ENCODE measurements around the gene BCAR1.

BCAR1 gene

DNA sequence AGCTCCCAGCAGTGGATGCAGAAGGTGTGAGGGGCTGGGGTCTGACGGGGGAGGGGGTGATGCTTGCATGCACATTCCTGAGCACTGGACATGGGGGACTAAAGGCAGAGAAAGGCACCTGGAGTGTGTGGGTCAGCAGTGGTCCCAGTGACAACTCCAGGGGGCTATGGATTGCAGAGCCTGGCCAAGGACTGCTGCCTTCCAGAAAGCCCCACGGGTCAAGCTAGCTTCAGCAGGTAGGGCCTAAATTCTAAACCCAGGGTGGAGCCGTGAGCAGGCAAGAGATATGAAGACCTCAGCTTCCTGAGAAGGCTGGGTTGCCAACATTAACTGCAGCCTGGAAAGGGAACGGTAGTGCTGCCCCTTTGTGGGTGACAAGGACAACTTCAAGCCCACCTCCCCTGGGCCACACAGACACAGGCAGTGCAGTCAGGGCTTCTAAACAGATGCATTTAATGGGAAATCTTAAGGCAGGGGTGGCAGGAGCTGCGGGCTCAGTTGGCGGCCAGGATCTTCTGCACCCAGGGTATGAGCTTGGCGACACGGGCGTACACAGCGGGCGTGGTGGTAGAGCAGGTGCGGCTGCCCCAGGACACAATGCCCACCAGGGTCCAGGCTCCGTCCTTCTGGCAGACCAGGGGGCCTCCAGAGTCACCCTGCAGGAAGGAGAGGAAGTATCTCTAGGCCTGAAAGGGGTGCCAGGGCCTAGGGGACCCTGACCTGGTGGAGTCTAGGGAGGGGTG is 47.6 kb downstream of the BCAR1 start:
- DNase-seq (ENCODE audit: low read depth in 2 of 2) = no peak

DNA sequence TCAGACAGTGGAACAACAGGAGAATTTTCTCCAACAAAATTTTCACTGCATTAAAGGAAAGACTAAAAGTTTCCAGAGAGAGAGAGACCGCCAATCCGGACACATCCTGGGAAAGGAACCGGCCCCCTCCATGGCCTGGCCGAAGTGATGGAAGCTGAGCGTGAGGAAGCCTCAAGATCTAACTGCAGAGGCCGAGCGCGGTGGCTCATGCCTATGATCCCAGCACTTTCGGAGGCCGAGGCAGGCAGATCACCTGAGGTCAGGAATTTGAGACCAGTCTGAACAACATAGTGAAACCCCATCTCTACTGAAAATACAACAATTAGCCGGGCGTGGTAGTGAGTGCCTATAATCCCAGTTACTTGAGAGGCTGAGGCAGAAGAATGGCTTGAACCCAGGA is 48.3 kb downstream of the BCAR1 start:
- no peak for DNase-seq (ENCODE audit: low read depth in 2 of 2)

DNA sequence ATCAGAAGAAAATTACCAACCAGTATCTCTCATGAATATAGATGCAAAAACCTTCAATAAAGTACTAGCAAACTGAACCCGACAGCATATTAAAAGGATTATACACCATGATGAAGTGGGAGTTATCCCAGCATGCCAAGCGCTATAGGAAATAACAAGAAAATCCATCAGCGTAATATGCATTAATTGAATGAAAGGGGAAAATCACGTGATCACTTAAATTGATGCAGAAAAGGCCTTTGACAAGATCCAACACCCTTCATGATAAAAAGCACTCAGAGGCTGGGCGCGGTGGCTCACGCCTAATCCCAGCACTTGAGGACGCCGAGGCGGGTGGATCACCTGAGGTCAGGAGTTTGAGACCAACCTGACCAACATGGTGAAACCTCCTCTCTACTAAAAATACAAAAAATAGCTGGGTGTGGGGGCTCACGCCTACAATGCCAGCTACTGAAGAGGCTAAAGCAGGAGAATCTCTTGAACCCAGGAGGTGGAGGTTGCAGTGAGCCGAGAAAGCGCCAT is 49.3 kb downstream of the BCAR1 start:
- DNase-seq (ENCODE audit: low read depth in 2 of 2) = no peak

DNA sequence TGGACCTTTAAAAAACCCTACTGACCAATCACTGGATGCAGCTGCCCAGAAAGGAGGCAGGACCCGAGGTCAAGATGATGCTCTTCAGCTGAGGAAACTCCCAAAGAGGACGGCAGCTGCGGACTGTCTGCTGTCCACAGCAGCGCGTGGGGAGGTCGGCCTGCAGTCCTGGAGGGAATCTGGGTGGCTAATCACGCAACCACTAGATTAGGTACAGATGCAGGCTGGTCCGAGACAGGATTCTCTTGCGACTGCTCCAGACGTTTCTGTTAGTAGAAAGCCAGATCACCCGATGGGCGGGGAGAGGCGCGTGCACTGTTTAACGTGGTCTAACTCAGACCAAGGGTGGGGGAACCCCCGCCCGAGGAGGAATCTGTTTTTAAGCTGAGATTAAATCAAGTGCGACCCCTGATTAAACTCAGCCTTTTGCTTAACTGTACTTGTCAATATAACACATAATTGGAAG is 53.3 kb downstream of the BCAR1 start:
- no peak for DNase-seq (ENCODE audit: low read depth in 2 of 2)

DNA sequence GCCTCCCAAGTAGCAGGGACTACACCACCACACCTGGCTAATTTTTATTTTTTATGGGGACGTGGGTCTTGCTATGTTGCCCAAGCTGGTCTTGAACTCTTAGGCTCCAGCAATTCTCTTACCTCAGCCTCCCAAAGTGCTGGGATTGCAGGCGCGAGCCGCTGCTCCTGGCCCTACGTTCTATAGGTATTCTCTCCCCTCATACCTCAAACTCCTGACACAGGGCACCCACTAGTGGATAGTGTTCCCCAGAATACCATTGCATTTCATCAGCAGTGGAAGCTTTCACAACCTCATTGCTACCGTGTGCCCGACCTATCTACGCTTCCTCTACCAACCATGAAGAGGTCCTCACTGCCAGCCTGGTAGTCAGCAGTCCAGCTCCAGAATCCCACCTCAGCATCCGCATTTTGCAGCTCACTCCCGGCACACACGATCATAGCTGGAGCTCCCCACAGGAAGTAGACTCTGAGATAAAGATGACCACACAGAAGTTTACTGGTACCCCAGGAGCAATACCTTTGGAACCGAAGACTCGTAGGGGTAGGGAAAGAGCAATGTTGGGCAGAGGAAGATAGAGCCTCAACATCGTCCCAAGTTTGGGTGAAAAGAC is 53.8 kb downstream of the BCAR1 start:
- no peak for DNase-seq (ENCODE audit: low read depth in 2 of 2)

DNA sequence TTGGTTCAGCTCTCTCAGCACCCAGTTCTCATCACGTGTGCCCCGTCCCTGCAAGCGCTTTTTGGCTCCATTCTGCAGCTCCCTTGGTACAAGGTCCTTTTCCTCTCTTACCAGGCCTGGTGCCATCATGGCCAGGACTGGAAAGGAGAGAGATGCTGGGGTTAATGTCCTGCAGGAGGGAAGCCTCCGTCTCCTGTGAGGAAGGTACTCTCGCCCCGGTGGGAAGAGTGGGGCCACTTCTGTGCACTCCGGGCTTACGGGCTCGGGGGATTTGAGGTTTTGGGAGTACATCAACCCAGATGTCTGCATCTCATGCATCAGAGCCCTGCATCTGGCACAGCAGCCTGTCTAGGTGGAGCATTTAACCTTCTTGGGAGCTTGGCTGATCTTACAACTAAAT is 54.6 kb downstream of the BCAR1 start:
- DNase-seq (ENCODE audit: low read depth in 2 of 2) = no peak

DNA sequence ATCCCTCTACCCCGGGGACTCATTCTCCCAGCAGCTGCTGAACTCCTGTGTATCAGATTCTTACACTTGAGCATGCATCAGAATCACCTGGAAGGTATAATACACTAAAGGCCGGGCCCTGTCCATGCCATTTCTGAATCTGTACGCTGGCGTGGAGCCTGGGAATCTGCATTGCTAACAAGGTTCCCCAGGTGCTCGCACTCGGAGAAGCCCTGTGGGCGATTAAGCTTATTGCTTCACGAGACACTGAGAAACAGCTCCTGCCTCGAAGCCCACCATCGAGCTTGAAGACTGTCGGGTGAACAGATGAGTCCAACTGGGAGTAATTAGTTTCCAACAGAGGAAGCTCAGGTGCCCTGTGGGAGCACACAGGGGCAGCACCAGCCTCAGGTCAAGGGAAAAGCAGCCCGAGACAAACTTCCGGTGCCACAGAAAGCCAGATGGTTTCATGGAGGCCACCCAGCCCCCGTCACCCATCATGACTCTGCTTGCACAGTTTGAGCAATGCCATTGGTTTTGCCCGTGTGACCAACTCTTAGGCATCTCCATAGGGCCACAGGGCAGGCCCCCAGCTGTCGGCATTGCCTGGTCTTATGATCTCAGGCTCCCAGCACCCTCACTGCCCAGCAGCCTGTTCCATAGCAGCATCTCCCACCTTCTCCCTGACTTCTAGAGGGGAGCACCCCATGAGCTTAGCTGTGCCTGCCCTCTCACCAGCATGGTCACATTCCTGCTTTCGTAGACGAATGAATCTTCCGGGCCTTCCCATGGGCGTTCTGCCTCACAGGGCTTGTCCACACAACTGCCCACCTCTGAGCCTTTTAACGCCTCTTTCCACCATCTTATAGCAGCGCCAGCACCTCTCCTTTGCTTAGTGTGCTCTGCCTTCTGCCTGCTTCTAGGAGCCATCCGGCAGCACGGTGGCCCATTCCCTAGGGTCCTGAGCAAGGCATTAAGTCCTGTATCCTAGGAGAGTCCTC is 55.3 kb downstream of the BCAR1 start:
- DNase-seq (ENCODE audit: low read depth in 2 of 2) = no peak

DNA sequence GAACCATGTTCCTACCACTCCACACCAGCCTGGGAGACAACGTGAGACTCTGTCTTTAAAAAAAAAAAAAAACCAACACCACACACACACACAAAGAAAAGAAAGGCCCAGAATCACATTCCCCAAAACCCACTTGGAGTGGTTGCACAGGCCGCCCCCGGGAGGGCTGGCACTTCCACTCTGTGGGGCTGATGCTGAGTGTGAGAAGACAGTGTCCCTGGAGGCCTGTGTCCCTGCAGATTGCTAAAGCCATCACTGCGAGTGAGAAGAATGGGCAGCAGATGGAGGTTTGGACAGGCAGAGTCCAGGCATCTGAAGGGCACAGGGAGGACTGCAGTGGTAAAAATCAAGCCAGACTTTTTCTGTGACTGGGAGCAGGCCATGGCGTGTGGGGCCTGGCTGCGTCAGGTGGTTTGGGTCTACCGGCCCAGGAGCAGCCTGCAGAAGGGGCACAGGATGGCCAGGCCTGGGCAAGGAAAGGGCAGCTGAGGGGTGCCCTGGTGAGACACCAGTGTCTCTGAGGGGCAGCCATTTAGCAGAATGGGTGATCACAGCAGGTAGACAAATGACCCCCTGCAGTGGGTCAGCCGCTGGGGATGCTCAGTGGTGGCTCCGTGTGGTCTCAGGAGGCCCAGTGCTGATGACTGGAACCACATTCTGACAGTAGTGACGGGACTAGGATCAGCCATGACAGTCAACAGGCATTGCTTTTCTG is 57.5 kb downstream of the BCAR1 start:
- DNase-seq (ENCODE audit: low read depth in 2 of 2) = no peak

DNA sequence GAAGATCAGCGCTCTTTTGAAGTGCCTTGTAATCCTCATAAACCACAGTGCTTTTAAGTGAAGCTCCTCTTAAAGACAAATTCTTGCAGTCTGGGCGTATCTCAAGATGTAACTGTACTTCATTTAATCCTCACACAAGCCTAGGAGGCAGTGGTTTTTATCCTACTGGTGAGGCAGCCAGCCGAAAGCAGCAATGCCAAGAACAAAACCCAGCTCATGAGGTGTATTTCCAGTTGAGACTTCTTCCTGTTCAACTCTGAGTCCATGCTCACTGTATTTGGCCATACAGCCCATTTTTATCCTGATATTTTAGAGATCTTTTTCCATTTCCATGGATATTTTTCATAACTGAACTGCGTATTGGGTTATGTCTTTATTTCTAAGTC is 58.2 kb downstream of the BCAR1 start:
- DNase-seq (ENCODE audit: low read depth in 2 of 2) = no peak

DNA sequence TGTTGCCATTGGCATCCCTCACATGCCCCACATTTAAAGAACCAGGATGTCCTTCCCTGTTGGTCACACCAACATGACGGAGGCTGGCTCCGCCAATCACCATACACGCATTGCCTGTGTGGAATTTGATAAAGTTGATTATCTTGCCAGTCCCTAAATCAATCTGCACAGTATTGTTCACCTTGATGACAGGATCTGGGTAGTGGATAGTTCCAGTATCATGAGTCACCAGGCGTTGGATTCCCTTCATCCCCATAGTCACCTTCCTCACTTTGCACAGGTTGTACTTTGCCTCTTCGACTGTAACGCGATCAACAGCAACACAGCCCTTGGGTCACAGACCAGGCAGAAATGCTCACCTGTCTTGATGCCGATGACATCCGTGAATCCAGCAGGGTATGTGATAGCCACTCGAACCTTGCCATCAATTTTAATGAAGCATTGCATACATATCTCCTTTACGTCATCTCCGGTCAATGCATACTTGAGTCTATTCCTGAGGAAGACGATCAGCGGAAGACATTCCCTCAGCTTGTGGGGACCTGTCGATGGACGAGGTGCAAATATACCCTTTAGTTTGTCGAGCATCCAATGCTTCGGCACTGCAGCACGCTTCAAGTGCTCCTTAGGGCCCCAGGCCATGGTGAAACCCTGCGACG is 58.7 kb downstream of the BCAR1 start:
- DNase-seq (ENCODE audit: low read depth in 2 of 2) = no peak

DNA sequence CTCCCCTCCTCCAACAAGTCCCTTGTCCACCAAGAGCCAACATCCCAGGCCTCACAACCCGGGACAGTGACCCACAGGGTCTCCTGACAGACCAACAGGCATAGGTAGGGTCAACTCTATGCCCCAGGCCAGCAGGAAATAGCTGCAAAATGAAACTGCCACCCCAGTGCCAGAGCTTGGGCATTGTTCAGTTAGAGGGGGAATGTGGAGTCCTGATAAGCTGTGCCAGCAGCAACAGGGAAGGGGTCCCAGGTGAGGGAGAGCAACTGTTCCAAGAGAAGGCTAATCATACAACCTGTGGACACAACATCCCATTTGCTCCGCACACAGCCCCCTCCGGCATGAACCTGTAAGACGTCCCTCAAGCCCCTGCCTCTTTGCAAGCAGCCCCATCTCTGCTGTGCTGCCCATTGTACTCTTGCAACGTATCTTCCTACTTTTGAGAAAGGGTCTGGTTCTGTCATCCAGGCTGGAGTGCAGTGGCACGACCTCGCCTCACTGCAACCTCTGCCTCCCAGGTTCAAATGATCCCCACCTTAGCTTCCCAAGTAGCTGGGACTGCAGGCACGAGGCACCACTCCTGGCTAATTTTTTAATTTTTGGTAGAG is 61.7 kb downstream of the BCAR1 start:
- no peak for DNase-seq (ENCODE audit: low read depth in 2 of 2)

DNA sequence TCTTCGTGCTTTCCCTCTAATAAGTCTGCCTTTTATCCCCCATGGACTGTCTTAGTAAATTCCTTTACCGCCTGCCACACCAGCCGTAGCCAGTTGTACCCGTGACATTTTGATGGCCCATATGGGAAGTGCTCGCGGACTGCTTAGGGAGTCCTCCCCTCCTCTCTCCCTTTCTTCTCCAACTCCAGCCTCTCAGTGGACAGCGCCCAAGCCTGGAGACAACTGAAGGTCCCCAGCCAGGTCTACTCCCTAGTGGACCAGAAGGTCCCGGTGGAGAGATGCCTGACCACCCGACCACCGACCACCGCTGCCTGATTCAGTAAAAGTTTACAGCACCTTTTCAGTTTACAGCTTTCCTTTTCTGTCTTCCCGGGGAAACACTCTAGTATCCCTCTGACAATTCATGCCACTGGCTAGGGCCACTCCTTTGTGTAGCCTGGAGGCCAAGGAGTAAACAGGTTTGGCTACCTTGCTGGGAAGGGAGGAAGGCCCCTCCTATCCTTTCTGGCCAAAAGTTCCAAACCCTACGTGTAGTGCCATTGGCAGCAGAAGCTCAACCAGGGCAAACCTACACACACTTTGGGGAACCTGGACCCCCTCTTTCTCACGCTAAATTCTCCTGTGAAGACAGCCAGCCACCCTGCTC is 62.5 kb downstream of the BCAR1 start:
- DNase-seq (ENCODE audit: low read depth in 2 of 2) = no peak

DNA sequence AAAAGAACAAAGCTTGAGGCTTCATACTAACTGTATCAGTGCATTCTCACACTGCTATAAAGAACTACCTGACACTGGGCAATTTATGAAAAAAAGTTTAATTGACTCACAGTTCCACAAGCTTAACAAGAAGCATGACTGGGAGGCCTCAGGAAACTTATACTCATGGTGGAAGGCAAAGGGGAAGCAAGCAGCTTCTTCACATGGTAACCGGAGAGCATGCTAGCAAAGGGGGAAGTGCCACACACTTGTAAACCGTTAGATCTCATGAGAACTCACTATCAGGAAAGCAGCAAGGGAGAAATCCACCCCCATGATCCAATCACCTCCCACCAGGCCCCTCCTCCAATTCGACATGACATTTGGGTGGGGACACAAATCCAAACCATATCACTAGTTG is 69.8 kb downstream of the BCAR1 start:
- no peak for DNase-seq (ENCODE audit: low read depth in 2 of 2)

DNA sequence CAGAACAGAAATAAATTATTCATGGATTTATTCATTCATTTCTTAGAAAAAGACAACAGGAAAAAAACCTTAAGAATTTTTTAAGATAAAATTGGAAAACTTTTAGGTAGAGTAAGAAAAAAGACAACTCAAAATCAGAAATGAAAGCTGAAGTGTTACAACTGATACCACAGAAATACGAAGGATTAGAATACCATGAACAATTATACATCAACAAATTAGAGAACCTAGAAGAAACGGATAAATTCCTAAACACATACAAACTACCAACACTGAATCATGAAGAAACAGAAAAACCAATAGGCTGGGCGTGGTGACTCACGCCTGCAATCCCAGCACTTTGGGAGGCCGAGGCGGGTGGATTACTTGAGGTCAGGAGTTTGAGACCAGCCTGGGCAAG is 72.2 kb downstream of the BCAR1 start:
- DNase-seq (ENCODE audit: low read depth in 2 of 2) = no peak
